ENCODE results near the gene DOCK4.

DOCK4 gene

GRCh38 chr7:112236597-112236996 lies 30.4 kb upstream of the DOCK4 start:
- Histone ChIP-seq H3K9me3 (ENCODE audit: control insufficient read depth, insufficient read depth, low read length) (no peaks in the 10 kb centered on the region), H3K4me1 (ENCODE audit: control insufficient read depth, insufficient read depth, low read length) (0 out of 2 replicates have a peak, but pooled peaks cover 1% of the 10 kb centered on the region), H3K36me3 (ENCODE audit: control insufficient read depth, insufficient read depth, low read length) (no peaks in the 10 kb centered on the region), H3K27ac (ENCODE audit: low read length) (no peak overlapping the region), H3K27me3 (ENCODE audit: control insufficient read depth, insufficient read depth, low read length) (no peaks in the 10 kb centered on the region), H3K4me3 (ENCODE audit: low read length) (no peak overlapping the region)
- DNase-seq (ENCODE audit: low read depth, low spot score) = no peak
- WGBS (ENCODE audit: insufficient coverage, insufficient read length) = no CpG with 5 or more reads among the region's 2 CpGs

DNA sequence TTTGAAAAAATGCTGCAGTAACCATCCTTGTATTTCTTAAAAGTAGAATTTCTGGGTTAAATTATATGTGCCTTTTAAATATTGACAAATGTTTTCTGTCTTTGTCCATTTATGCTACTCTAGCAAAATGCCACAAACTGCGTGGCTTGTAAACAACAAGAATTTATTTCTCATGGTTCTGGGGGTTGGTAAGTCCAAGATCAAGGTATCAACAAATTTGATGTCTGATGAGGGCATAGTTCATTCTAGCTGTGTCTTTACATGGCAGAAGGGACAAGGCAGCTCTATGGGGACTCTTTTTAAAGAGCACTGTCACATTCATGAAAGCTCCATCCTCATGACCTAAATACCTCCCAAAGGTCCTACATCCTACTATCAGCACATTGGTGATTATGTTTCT lies 27.9 kb upstream of the DOCK4 start:
- Histone ChIP-seq H3K27ac (ENCODE audit: low read length) (no peak overlapping the region), H3K36me3 (ENCODE audit: control insufficient read depth, insufficient read depth, low read length) (no peaks in the 10 kb centered on the region), H3K27me3 (ENCODE audit: control insufficient read depth, insufficient read depth, low read length) (no peaks in the 10 kb centered on the region), H3K4me1 (ENCODE audit: control insufficient read depth, insufficient read depth, low read length) (0 out of 2 replicates have a peak, but pooled peaks cover under 1% of the 10 kb centered on the region), H3K4me3 (ENCODE audit: low read length) (no peak overlapping the region), H3K9me3 (ENCODE audit: control insufficient read depth, insufficient read depth, low read length) (no peaks in the 10 kb centered on the region)
- DNase-seq (ENCODE audit: low read depth, low spot score) = no peak
- no CpG with 5 or more reads among the region's 1 CpG for WGBS (ENCODE audit: insufficient coverage, insufficient read length)

DNA sequence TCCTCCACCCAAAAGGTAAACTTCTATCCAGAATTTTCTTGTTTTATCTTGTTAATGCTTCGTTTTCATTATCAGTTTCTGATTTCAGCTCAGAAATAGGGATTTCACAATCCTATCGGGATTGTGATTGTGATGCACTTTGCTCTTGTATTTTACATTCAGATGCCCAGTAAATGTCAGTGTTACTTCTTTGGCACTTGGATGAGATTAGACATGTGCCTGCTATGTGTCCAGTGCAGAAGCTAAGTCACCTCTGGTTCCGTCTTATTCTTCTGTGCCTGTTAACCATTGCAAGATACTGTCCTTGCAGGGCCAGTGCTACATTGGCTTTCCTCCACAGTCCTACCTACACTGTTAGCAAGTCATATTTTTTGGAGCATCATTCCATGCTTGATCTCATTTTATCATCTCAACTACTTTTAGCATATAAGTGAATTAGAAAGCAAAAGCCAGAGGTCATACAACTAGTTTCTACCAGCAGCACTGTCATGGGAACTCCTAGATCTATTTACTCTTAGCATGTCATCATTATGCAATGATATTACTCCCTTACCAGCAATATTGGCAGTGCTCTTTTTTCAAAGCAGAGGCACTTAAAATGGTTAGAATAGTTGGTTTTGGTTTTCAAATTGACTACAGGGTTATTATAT lies 27.0 kb upstream of the DOCK4 start:
- H3K4me3 ChIP-seq (ENCODE audit: low read length) = no peak overlapping the region
- no peaks in the 10 kb centered on the region for H3K4me1 ChIP-seq (ENCODE audit: control insufficient read depth, insufficient read depth, low read length)
- H3K27me3 ChIP-seq (ENCODE audit: control insufficient read depth, insufficient read depth, low read length) = no peaks in the 10 kb centered on the region
- DNase-seq (ENCODE audit: low read depth, low spot score) = no peak
- no peaks in the 10 kb centered on the region for H3K9me3 ChIP-seq (ENCODE audit: control insufficient read depth, insufficient read depth, low read length)
- H3K36me3 ChIP-seq (ENCODE audit: control insufficient read depth, insufficient read depth, low read length) = no peaks in the 10 kb centered on the region
- WGBS (ENCODE audit: insufficient coverage, insufficient read length) = no CpG with 5 or more reads among the region's 3 CpGs
- H3K27ac ChIP-seq (ENCODE audit: low read length) = no peak overlapping the region

- WGBS (ENCODE audit: insufficient coverage, insufficient read length) = no CpG with 5 or more reads among the region's 4 CpGs
- no peak for DNase-seq (ENCODE audit: low read depth, low spot score)
- no peaks in the 10 kb centered on the region for H3K27me3 ChIP-seq (ENCODE audit: control insufficient read depth, insufficient read depth, low read length)
- no peak overlapping the region for H3K27ac ChIP-seq (ENCODE audit: low read length)
- no peaks in the 10 kb centered on the region for H3K4me1 ChIP-seq (ENCODE audit: control insufficient read depth, insufficient read depth, low read length)
- H3K9me3 ChIP-seq (ENCODE audit: control insufficient read depth, insufficient read depth, low read length) = no peaks in the 10 kb centered on the region
- H3K36me3 ChIP-seq (ENCODE audit: control insufficient read depth, insufficient read depth, low read length) = no peaks in the 10 kb centered on the region
- H3K4me3 ChIP-seq (ENCODE audit: low read length) = no peak overlapping the region
These were observed 26.2 kb upstream of the DOCK4 start for GRCh38 chr7:112232212-112232978.

GRCh38 chr7:112228632-112229031 lies 22.4 kb upstream of the DOCK4 start:
- Histone ChIP-seq H3K27me3 (ENCODE audit: control insufficient read depth, insufficient read depth, low read length) (no peaks in the 10 kb centered on the region), H3K4me3 (ENCODE audit: low read length) (no peak overlapping the region), H3K4me1 (ENCODE audit: control insufficient read depth, insufficient read depth, low read length) (no peaks in the 10 kb centered on the region; the same call in 1 of the 2 replicates), H3K27ac (ENCODE audit: low read length) (no peak overlapping the region), H3K9me3 (ENCODE audit: control insufficient read depth, insufficient read depth, low read length) (no peaks in the 10 kb centered on the region), H3K36me3 (ENCODE audit: control insufficient read depth, insufficient read depth, low read length) (no peaks in the 10 kb centered on the region)
- no CpG with 5 or more reads among the region's 2 CpGs for WGBS (ENCODE audit: insufficient coverage, insufficient read length)
- no peak for DNase-seq (ENCODE audit: low read depth, low spot score)

DNA sequence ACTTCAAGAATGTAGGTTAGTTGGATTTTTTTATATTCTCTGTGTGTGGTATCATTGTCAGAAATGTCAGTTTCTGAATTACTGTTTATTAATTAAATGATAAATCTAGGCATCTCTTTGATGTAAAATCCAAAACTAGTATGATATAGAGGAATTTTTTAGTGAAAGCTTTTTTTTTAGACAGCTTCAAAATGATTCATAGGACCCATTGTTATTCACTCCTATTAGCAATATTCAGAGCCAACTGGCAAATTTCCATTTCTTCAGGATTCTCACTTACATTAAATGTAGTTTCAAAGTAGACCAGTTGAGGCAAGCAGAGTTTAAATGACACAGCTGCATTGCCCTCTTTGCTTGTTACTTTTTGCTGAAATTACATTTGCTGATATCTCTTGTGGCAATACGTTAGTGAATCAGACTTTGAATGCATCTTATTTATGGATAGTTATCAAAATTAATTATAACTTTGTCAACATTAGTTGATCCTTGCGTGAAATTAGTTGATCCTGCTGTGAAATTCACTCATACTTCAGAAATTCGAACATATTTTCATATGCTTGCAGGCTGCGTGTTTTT lies 20.6 kb upstream of the DOCK4 start:
- Histone ChIP-seq H3K27ac (ENCODE audit: low read length) (no peak overlapping the region), H3K9me3 (ENCODE audit: control insufficient read depth, insufficient read depth, low read length) (no peaks in the 10 kb centered on the region), H3K4me3 (ENCODE audit: low read length) (no peak overlapping the region), H3K4me1 (ENCODE audit: control insufficient read depth, insufficient read depth, low read length) (no peaks in the 10 kb centered on the region; the same call in 1 of the 2 replicates), H3K27me3 (ENCODE audit: control insufficient read depth, insufficient read depth, low read length) (no peaks in the 10 kb centered on the region), H3K36me3 (ENCODE audit: control insufficient read depth, insufficient read depth, low read length) (no peaks in the 10 kb centered on the region)
- DNase-seq (ENCODE audit: low read depth, low spot score) = no peak
- WGBS (ENCODE audit: insufficient coverage, insufficient read length) = no CpG with 5 or more reads among the region's 4 CpGs

- no peaks in the 10 kb centered on the region for H3K36me3 ChIP-seq (ENCODE audit: control insufficient read depth, insufficient read depth, low read length)
- no peaks in the 10 kb centered on the region; the same call in 1 of the 2 replicates for H3K4me1 ChIP-seq (ENCODE audit: control insufficient read depth, insufficient read depth, low read length)
- H3K27me3 ChIP-seq (ENCODE audit: control insufficient read depth, insufficient read depth, low read length) = no peaks in the 10 kb centered on the region
- no peaks in the 10 kb centered on the region for H3K9me3 ChIP-seq (ENCODE audit: control insufficient read depth, insufficient read depth, low read length)
- no peak overlapping the region for H3K27ac ChIP-seq (ENCODE audit: low read length)
- no peak for DNase-seq (ENCODE audit: low read depth, low spot score)
- H3K4me3 ChIP-seq (ENCODE audit: low read length) = no peak overlapping the region
These were observed 18.8 kb upstream of the DOCK4 start for GRCh38 chr7:112225006-112225405.

- Histone ChIP-seq H3K36me3 (ENCODE audit: control insufficient read depth, insufficient read depth, low read length) (no peaks in the 10 kb centered on the region), H3K9me3 (ENCODE audit: control insufficient read depth, insufficient read depth, low read length) (no peaks in the 10 kb centered on the region), H3K27ac (ENCODE audit: low read length) (no peak overlapping the region), H3K4me1 (ENCODE audit: control insufficient read depth, insufficient read depth, low read length) (no peaks in the 10 kb centered on the region; the same call in 1 of the 2 replicates), H3K4me3 (ENCODE audit: low read length) (no peak overlapping the region), H3K27me3 (ENCODE audit: control insufficient read depth, insufficient read depth, low read length) (no peaks in the 10 kb centered on the region)
- no peak for DNase-seq (ENCODE audit: low read depth, low spot score)
- no CpG with 5 or more reads among the region's 2 CpGs for WGBS (ENCODE audit: insufficient coverage, insufficient read length)
These were observed 18.0 kb upstream of the DOCK4 start for GRCh38 chr7:112224186-112224585.

DNA sequence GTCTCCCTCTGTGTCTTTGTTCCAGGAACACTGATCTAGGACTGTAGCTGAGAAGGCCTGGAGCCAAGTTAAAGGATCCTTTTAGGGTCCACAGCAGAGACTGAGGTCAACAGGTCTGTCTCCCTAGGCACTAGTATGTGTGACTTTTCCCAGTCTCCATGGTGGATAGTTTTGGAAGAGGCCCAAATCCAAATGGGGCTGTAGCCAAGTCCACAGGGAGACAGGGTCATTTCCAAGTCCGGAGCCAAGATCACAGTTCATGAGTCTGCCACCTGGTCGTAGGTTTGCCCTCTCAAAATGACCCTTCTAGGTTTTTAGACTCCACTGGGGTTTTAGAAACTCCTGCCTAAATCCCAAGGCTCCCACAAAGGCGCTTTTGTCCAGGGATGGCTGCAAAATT lies 17.1 kb upstream of the DOCK4 start:
- Histone ChIP-seq H3K27me3 (ENCODE audit: control insufficient read depth, insufficient read depth, low read length) (no peaks in the 10 kb centered on the region), H3K4me1 (ENCODE audit: control insufficient read depth, insufficient read depth, low read length) (no peaks in the 10 kb centered on the region; the same call in 1 of the 2 replicates), H3K27ac (ENCODE audit: low read length) (no peak overlapping the region), H3K9me3 (ENCODE audit: control insufficient read depth, insufficient read depth, low read length) (no peaks in the 10 kb centered on the region), H3K4me3 (ENCODE audit: low read length) (no peak overlapping the region), H3K36me3 (ENCODE audit: control insufficient read depth, insufficient read depth, low read length) (no peaks in the 10 kb centered on the region)
- DNase-seq (ENCODE audit: low read depth, low spot score) = no peak
- WGBS (ENCODE audit: insufficient coverage, insufficient read length) = no CpG with 5 or more reads among the region's 3 CpGs

DNA sequence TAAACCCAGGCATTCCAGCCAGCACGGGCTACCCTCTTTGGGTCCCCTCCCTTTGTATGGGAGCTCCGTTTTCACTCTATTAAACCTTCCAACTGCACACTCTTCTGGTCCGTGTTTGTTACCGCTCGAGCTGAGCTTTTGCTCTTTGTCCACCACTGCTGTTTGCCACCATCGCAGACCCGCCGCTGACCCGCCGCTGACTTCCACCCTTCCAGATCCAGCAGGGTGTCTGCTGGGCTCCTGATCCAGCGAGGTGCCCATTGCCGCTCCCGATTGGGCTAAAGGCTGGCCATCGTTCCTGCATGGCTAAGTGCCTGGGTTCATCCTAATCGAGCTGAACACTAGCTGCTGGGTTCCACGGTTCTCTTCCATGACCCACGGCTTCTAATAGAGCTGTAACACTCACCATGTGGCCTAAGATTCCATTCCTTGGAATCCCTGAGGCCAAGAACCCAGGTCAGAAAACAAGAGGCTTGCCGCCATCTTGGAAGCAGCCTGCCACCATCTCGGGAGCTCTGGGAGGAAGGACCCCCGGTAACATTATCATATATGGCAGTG lies 14.8 kb upstream of the DOCK4 start:
- no peaks in the 10 kb centered on the region for H3K36me3 ChIP-seq (ENCODE audit: control insufficient read depth, insufficient read depth, low read length)
- H3K9me3 ChIP-seq (ENCODE audit: control insufficient read depth, insufficient read depth, low read length) = no peaks in the 10 kb centered on the region
- H3K4me1 ChIP-seq (ENCODE audit: control insufficient read depth, insufficient read depth, low read length) = no peaks in the 10 kb centered on the region
- no peaks in the 10 kb centered on the region for H3K27me3 ChIP-seq (ENCODE audit: control insufficient read depth, insufficient read depth, low read length)
- WGBS (ENCODE audit: insufficient coverage, insufficient read length) = no CpG with 5 or more reads among the region's 20 CpGs
- no peak overlapping the region for H3K4me3 ChIP-seq (ENCODE audit: low read length)
- no peak for DNase-seq (ENCODE audit: low read depth, low spot score)
- H3K27ac ChIP-seq (ENCODE audit: low read length) = no peak overlapping the region

All from iPS DF 6.9 (cell line).